Peyer's patch (tissue), 4 donors: ENCODE results near the gene DAZAP1. TPM values are rescaled to one million over a fixed set of nuclear protein-coding genes. Genes with fewer than 3 reads are reported as not detected.
A peak's percentile ranks its signal among the peaks of the same experiment; 100 is the strongest.

Experiments
- DNase-seq, 3 donors: peaks; one replicate each; pipeline ENCODE4 v3.0.0-alpha.2; 2017 to 2019
- H3K27ac ChIP-seq, 4 donors: fragments of 200-600 bp; sonication (generic); one replicate each; pipeline ENCODE4 v1.5.1; 2016 to 2019
- H3K27me3 ChIP-seq, 2 donors: fragments of 200-600 bp; sonication (generic); one replicate each; pipeline ENCODE4 v1.5.1; 2019
- H3K36me3 ChIP-seq, 3 donors: fragments of 200-600 bp; sonication (generic); one replicate each; pipeline ENCODE4 v1.5.1; 2016 to 2019
- H3K4me1 ChIP-seq, 4 donors: fragments of 200-600 bp; sonication (generic); one replicate each; pipeline ENCODE4 v1.5.1; 2016 to 2019
- H3K4me3 ChIP-seq, 4 donors: fragments of 200-600 bp; sonication (generic); 1 replicate in 3 of 4; 2 replicates in 1 of 4; pipeline ENCODE4 v1.5.1; 2016 to 2019; ENCODE audit warnings: mild to moderate bottlenecking in 1 of 4
- H3K9me3 ChIP-seq, 4 donors: fragments of 200-600 bp; sonication (generic); one replicate each; pipeline ENCODE4 v1.5.1; 2016 to 2019; ENCODE audit warnings: mild to moderate bottlenecking in 1 of 4
- POLR2A ChIP-seq, 2 donors: fragments of 450-650 bp; IDR thresholded peaks; one replicate each; pipeline ENCODE4 v1.5.1; 2017; ENCODE audit warnings: antibody characterized with exemption in 2 of 2, mild to moderate bottlenecking in 2 of 2, moderate library complexity in 2 of 2
- total RNA-seq, 4 donors: library from RNA; depleted of rRNA; stranded (reverse); fragments of >200 nt; gene quantifications; one replicate each; pipeline ENCODE4 v1.1.0, GENCODE V29; 2016
- TF ChIP-seq, protein P1 (sequence below), 6 experiments: fragments of 450-650 bp in 4 of 6; fragments of 200-600 bp in 2 of 6; sonication (generic) in 1 of 6; IDR thresholded peaks; one replicate each; pipeline ENCODE4 v1.5.1; 2017 to 2019; ENCODE audit warnings: antibody characterized with exemption in 6 of 6, mild to moderate bottlenecking in 3 of 6, moderate library complexity in 1 of 6

The DAZAP1 gene
- total RNA-seq, 4 donors from 2014 or later, result 37.5 to 90.9 (median 58.2) TPM

- H3K9me3 ChIP-seq, result no peaks in the 10 kb centered on the region
- TF ChIP-seq POLR2A (IDR thresholded peaks at IDR 0.05), result peak; percentile 57 to 68
- TF ChIP-seq, protein P1, sequence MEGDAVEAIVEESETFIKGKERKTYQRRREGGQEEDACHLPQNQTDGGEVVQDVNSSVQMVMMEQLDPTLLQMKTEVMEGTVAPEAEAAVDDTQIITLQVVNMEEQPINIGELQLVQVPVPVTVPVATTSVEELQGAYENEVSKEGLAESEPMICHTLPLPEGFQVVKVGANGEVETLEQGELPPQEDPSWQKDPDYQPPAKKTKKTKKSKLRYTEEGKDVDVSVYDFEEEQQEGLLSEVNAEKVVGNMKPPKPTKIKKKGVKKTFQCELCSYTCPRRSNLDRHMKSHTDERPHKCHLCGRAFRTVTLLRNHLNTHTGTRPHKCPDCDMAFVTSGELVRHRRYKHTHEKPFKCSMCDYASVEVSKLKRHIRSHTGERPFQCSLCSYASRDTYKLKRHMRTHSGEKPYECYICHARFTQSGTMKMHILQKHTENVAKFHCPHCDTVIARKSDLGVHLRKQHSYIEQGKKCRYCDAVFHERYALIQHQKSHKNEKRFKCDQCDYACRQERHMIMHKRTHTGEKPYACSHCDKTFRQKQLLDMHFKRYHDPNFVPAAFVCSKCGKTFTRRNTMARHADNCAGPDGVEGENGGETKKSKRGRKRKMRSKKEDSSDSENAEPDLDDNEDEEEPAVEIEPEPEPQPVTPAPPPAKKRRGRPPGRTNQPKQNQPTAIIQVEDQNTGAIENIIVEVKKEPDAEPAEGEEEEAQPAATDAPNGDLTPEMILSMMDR (IDR thresholded peaks at IDR 0.05), result peak in 2 of 6 experiments; percentile 12 to 23
- H3K27ac ChIP-seq, result peak within 1 kb of the TSS; percentile 74 to 85 (median 82)
- peak; percentile 94 to 97 (median 97) for DNase-seq
- peak within 1 kb of the TSS; percentile 63 to 99 (median 81) for H3K4me3 ChIP-seq
- peaks cover 0 to 22% (median 0%) of the 10 kb centered on the region in 3 donors for H3K36me3 ChIP-seq
- peaks cover 0 to 16% (median 14%) of the 10 kb centered on the region in 4 donors for H3K4me1 ChIP-seq
- no peaks in the 10 kb centered on the region for H3K27me3 ChIP-seq
Measured at GRCh38 chr19:1478934-1479707, 71.7 kb downstream of the DAZAP1 start, which contains the start of gene C19orf25. TSS of gene C19orf25 (minus strand) at chr19:1479215. CDS start at chr19:1478903, 312 bp downstream.

DNA sequence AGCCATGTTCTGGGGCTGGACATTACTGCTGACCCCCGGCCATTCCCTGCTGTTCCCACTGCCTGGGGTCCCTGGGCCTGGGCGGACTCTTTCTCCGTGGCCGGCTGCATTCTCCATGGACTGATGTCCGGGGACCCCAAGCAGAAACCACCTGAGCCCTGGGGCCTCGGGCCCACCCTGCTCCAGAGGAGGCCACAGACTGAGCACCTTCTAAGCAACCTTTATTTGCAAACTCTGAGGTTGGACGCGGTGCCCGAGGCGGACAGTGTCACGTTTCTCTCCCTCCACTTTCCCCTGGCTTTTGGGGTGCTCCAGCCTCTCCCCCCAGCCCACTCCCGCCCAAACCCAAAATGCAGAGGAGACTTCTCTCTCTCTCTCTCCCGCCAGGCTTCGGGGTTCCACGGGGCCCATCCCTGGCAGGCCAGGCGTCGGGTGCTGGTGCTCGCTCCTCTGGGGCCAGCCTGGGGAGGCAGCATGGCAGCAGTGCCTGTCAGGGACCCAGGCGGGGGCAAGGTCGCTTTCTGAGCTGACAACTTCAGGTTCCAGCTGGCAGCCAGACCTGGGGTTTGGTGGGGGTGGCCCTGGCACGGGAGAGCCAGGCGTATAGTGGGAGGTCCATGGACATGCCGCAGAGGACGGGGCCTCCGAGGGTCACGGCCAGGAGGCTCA, 74.0 kb downstream of the DAZAP1 start:
- no peak for DNase-seq
- Histone ChIP-seq H3K4me1 (peaks cover 0 to 16% (median 14%) of the 10 kb centered on the region in 4 donors), H3K27me3 (no peaks in the 10 kb centered on the region), H3K27ac (no peak overlapping the region), H3K9me3 (no peaks in the 10 kb centered on the region), H3K4me3 (no peak overlapping the region), H3K36me3 (peaks cover 0 to 6% (median 0%) of the 10 kb centered on the region in 3 donors)
- TF ChIP-seq, protein P1 (IDR thresholded peaks at IDR 0.05), result no peak
- TF ChIP-seq POLR2A (IDR thresholded peaks at IDR 0.05), result no peak

GRCh38 chr19:1481893-1482360, 74.5 kb downstream of the DAZAP1 start:
- H3K4me3 ChIP-seq, result no peak overlapping the region
- H3K27me3 ChIP-seq, result no peaks in the 10 kb centered on the region
- TF ChIP-seq, protein P1 (IDR thresholded peaks at IDR 0.05), result no peak
- TF ChIP-seq POLR2A (IDR thresholded peaks at IDR 0.05), result no peak
- peaks cover 0 to 15% (median 14%) of the 10 kb centered on the region in 4 donors for H3K4me1 ChIP-seq
- DNase-seq, result no peak
- no peaks in the 10 kb centered on the region for H3K9me3 ChIP-seq
- no peak overlapping the region for H3K27ac ChIP-seq
- peaks cover 0 to 2% (median 0%) of the 10 kb centered on the region in 3 donors for H3K36me3 ChIP-seq

GRCh38 chr19:1482361-1483130, 75.2 kb downstream of the DAZAP1 start:
- no peak overlapping the region for H3K27ac ChIP-seq
- peaks cover 0 to 14% (median 11%) of the 10 kb centered on the region in 4 donors for H3K4me1 ChIP-seq
- TF ChIP-seq POLR2A (IDR thresholded peaks at IDR 0.05), result no peak
- TF ChIP-seq, protein P1 (IDR thresholded peaks at IDR 0.05), result no peak
- no peak overlapping the region for H3K4me3 ChIP-seq
- no peaks in the 10 kb centered on the region for H3K36me3 ChIP-seq
- no peaks in the 10 kb centered on the region for H3K9me3 ChIP-seq
- H3K27me3 ChIP-seq, result no peaks in the 10 kb centered on the region
- DNase-seq, result no peak
